HepG2 (cell line): ENCODE measurements around the gene EPB41. TPM values are rescaled to one million over a fixed set of nuclear protein-coding genes. Genes with fewer than 3 reads are reported as not detected.
A peak's percentile ranks its signal among the peaks of the same experiment; 100 is the strongest.

ENCODE experiments used
- ARNT2 ChIP-seq: sonication (generic); formaldehyde crosslinking; IDR thresholded peaks from 2 replicates; pipeline ENCODE4 v1.8.0; 2022; ENCODE audit warnings: mild to moderate bottlenecking, low read depth, missing genetic modification reagents, moderate library complexity
- ARNTL ChIP-seq: sonication (generic); formaldehyde crosslinking; IDR thresholded peaks from 2 replicates; pipeline ENCODE4 v1.4.0; 2020; ENCODE audit warnings: mild to moderate bottlenecking, missing genetic modification reagents
- CHD2 ChIP-seq: IDR thresholded peaks from 2 replicates; pipeline ENCODE4 v1.6.1; 2011; ENCODE audit warnings: low read depth, low read length, improper control_type of control experiment
- E2F1 ChIP-seq: sonication (generic); formaldehyde crosslinking; IDR thresholded peaks from 2 replicates; pipeline ENCODE4 v1.5.0; 2020; ENCODE audit warnings: missing genetic modification reagents
- ETS1 ChIP-seq: sonication (generic); formaldehyde crosslinking; IDR thresholded peaks from 2 replicates; pipeline ENCODE4 v1.4.0; 2020; ENCODE audit warnings: missing genetic modification reagents
- JUND ChIP-seq: sonication (generic); formaldehyde crosslinking; IDR thresholded peaks from 2 replicates; pipeline ENCODE4 v1.8.0; 2022; ENCODE audit warnings: mild to moderate bottlenecking, missing genetic modification reagents
- KDM5B ChIP-seq: sonication (generic); formaldehyde crosslinking; IDR thresholded peaks from 2 replicates; pipeline ENCODE4 v1.4.0; 2020; ENCODE audit warnings: missing genetic modification reagents, mild to moderate bottlenecking, borderline replicate concordance
- KLF15 ChIP-seq: sonication (generic); formaldehyde crosslinking; IDR thresholded peaks from 2 replicates; pipeline ENCODE4 v1.8.1; 2023; ENCODE audit warnings: borderline replicate concordance, mild to moderate bottlenecking, inconsistent platforms, missing genetic modification reagents, mixed read lengths
- KLF9 ChIP-seq: IDR thresholded peaks from 2 replicates; pipeline ENCODE4 v1.6.1; 2016; ENCODE audit warnings: low read depth
- MEF2D ChIP-seq: sonication (generic); formaldehyde crosslinking; IDR thresholded peaks from 2 replicates; pipeline ENCODE4 v1.5.1; 2020; ENCODE audit warnings: mild to moderate bottlenecking, missing genetic modification reagents
- MIER3 ChIP-seq: IDR thresholded peaks from 2 replicates; pipeline ENCODE4 v1.6.1; 2016; ENCODE audit warnings: missing compliant biosample characterization, borderline replicate concordance
- NCOA1 ChIP-seq: sonication (generic); formaldehyde crosslinking; IDR thresholded peaks from 2 replicates; pipeline ENCODE4 v1.9.0; 2021; ENCODE audit warnings: missing genetic modification reagents
- NONO ChIP-seq, 2 experiments: fragments of 450-650 bp in 1 of 2; sonication (generic) in 1 of 2; formaldehyde crosslinking in 1 of 2; IDR thresholded peaks in 1 of 2; conservative IDR thresholded peaks in 1 of 2; 2 replicates each; pipeline versions ENCODE4 v1.6.1 to v1.8.0; 2017 to 2022; ENCODE audit warnings: mild to moderate bottlenecking in 1 of 2, missing genetic modification reagents in 1 of 2, moderate library complexity in 1 of 2
- PHF20 ChIP-seq: sonication (generic); formaldehyde crosslinking; IDR thresholded peaks from 2 replicates; pipeline ENCODE4 v1.5.0; 2020; ENCODE audit warnings: mild to moderate bottlenecking, missing genetic modification reagents
- PRMT3 ChIP-seq: sonication (generic); formaldehyde crosslinking; IDR thresholded peaks from 2 replicates; pipeline ENCODE4 v1.8.1; 2022; ENCODE audit warnings: low read depth, mild to moderate bottlenecking, moderate library complexity, missing genetic modification reagents, borderline replicate concordance
- REL ChIP-seq: sonication (generic); formaldehyde crosslinking; conservative IDR thresholded peaks from 2 replicates; pipeline ENCODE4 v1.8.0; 2022; ENCODE audit warnings: mild to moderate bottlenecking, missing genetic modification reagents, moderate library complexity
- SMAD9 ChIP-seq: sonication (generic); formaldehyde crosslinking; IDR thresholded peaks from 2 replicates; pipeline ENCODE4 v1.5.1; 2020; ENCODE audit warnings: mild to moderate bottlenecking, missing genetic modification reagents
- TCF7 ChIP-seq: sonication (generic); IDR thresholded peaks from 2 replicates; pipeline ENCODE4 v1.6.1; 2016; ENCODE audit warnings: antibody characterized with exemption, low read depth
- TCF7L2 ChIP-seq: IDR thresholded peaks from 2 replicates; pipeline ENCODE4 v1.6.1; 2011; ENCODE audit warnings: mild to moderate bottlenecking, low read depth, low read length, moderate library complexity
- TGIF2 ChIP-seq: IDR thresholded peaks from 2 replicates; pipeline ENCODE4 v1.6.1; 2016; ENCODE audit warnings: control low read depth, missing compliant biosample characterization
- TRIM24 ChIP-seq: sonication (generic); formaldehyde crosslinking; IDR thresholded peaks from 2 replicates; pipeline ENCODE4 v1.8.0; 2022; ENCODE audit warnings: mild to moderate bottlenecking, missing genetic modification reagents
- YEATS2 ChIP-seq: sonication (generic); formaldehyde crosslinking; IDR thresholded peaks from 2 replicates; pipeline ENCODE4 v1.4.0; 2020; ENCODE audit warnings: missing genetic modification reagents, borderline replicate concordance
- ZNF207 ChIP-seq: fragments of 450-650 bp; IDR thresholded peaks from 2 replicates; pipeline ENCODE4 v1.6.1; 2016; ENCODE audit warnings: antibody characterized with exemption, borderline replicate concordance
- ZNF264 ChIP-seq: sonication (generic); formaldehyde crosslinking; IDR thresholded peaks from 2 replicates; pipeline ENCODE4 v1.4.0; 2020; ENCODE audit warnings: missing genetic modification reagents
- ZNF329 ChIP-seq: sonication (generic); formaldehyde crosslinking; IDR thresholded peaks from 2 replicates; pipeline ENCODE4 v1.9.0; 2021; ENCODE audit warnings: low read depth, mild to moderate bottlenecking, missing genetic modification reagents
- ZNF430 ChIP-seq: sonication (generic); formaldehyde crosslinking; IDR thresholded peaks from 2 replicates; pipeline ENCODE4 v1.9.0; 2021; ENCODE audit warnings: mild to moderate bottlenecking, missing genetic modification reagents
- ZNF460 ChIP-seq: sonication (generic); formaldehyde crosslinking; IDR thresholded peaks from 2 replicates; pipeline ENCODE4 v1.5.1; 2020; ENCODE audit warnings: missing genetic modification reagents, mild to moderate bottlenecking, borderline replicate concordance
- ZNF589 ChIP-seq: sonication (generic); formaldehyde crosslinking; conservative IDR thresholded peaks from 2 replicates; pipeline ENCODE4 v1.8.0; 2022; ENCODE audit warnings: mild to moderate bottlenecking, moderate library complexity, missing genetic modification reagents
- ZNF713 ChIP-seq: sonication (generic); formaldehyde crosslinking; IDR thresholded peaks from 2 replicates; pipeline ENCODE4 v1.4.0; 2020; ENCODE audit warnings: mild to moderate bottlenecking, missing genetic modification reagents
- ZNF720 ChIP-seq: sonication (generic); formaldehyde crosslinking; IDR thresholded peaks from 2 replicates; pipeline ENCODE4 v1.4.0; 2020; ENCODE audit warnings: missing genetic modification reagents
- ZNF761 ChIP-seq: sonication (generic); formaldehyde crosslinking; conservative IDR thresholded peaks from 2 replicates; pipeline ENCODE4 v1.4.0; 2020; ENCODE audit warnings: mild to moderate bottlenecking, missing genetic modification reagents
- polyA plus RNA-seq, 8 experiments: library from polyadenylated mRNA; depleted of rRNA in 3 of 8; stranded (reverse) in 7 of 8; unstranded in 1 of 8; fragments of >200 nt; fragmentation: Illumina TruSeq in 4 of 8; extraction: Trizol in 4 of 8; gene quantifications; 2 replicates each; pipeline versions ENCODE4 v1.2.1 to v1.2.3, GENCODE V29; 2011 to 2016; ENCODE audit warnings: low read depth in 4 of 8, missing spikeins in 1 of 8, mixed read lengths in 1 of 8; ENCODE audit not compliant: insufficient read depth in 1 of 8
- total RNA-seq, 5 experiments: library from RNA; depleted of rRNA; stranded (reverse); fragments of >200 nt; fragmentation: Illumina TruSeq; extraction: Trizol; gene quantifications; 2 replicates each; pipeline ENCODE4 v1.2.3, GENCODE V29; 2016; ENCODE audit warnings: low read depth in 1 of 5

EPB41 gene
- total and polyA plus RNA-seq, 2 of the 13 experiments (the other 11 are each of a cell fraction or from before 2014, with no cell fraction given) = 34.5 to 46.7 TPM

DNA sequence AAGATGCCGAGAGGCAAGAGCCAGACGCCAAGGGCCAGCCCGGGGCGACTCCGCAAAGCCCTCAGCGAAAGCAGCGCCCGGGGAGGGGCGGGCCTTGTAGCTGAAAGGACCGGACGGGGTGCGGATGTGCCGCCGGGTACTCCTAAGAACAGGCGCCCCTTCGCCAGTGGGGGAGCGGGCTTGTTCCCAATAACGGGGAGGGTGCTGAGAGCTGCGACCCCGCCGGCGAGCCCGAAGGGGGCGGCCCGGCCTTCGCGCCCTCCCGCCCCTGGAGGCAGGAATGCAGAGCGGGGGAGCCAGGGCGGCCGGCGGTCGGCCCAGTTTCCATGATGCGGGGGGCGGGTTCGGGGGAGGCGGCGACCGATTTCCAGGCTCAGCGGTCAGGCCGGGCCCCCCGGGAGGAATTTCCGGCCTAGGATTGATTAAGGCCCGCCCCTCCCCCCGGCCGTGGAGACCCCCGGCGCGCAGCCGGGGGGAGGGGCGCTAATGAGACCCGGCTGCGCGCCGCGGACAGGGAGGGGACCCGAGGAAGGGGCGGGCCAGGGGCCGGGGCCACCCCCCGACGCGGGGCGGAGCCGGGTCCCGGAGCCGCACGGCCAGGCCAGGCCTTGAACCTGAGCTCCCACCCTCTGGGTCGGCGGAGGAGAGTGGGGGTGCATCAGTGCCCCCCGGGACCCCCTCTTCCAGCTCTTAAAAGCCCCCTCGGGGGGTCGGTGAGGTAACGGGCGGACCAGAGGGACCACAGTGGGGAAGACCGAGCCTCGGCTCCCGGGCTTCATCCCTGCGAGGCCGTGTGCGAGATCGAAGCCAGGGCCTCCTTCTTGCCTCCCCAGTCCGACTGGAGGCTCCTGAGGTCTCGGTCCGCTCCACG is 210.2 kb downstream of the EPB41 start (continued):
- TF ChIP-seq REL (CRISPR knock-in tag) (no peak), ZNF207 (no peak), MIER3 (CRISPR knock-in tag) (no peak), ZNF329 (CRISPR knock-in tag) (no peak), ETS1 (CRISPR knock-in tag) (no peak), PHF20 (CRISPR knock-in tag) (no peak), SMAD9 (no peak), ZNF430 (CRISPR knock-in tag) (no peak), E2F1 (CRISPR knock-in tag) (no peak), ZNF589 (no peak), ZNF713 (CRISPR knock-in tag) (no peak), ARNTL (CRISPR knock-in tag) (no peak), JUND (CRISPR knock-in tag) (no peak), KLF9 (CRISPR knock-in tag) (no peak), KLF15 (no peak), ZNF264 (CRISPR knock-in tag) (no peak), ARNT2 (CRISPR knock-in tag) (peak; percentile 52; the same call in 1 of the 2 replicates), TCF7L2 (no peak), ZNF761 (CRISPR knock-in tag) (no peak), NCOA1 (CRISPR knock-in tag) (no peak), KDM5B (CRISPR knock-in tag) (no peak; the same call in 1 of the 2 replicates), YEATS2 (CRISPR knock-in tag) (no peak), MEF2D (CRISPR knock-in tag) (no peak), PRMT3 (no peak), ZNF720 (CRISPR knock-in tag) (no peak), ZNF460 (CRISPR knock-in tag) (0 out of 2 replicates have a peak, but pooled peaks have one; percentile 17), CHD2 (no peak), TRIM24 (CRISPR knock-in tag) (no peak), NONO (IDR thresholded peaks at IDR 0.05) (no peak), NONO (CRISPR knock-in tag; conservative IDR thresholded peaks at IDR 0.05) (peak; percentile 38; the same call in 1 of the 2 replicates), TGIF2 (CRISPR knock-in tag) (no peak), TCF7 (no peak)
